Fibroblast of mammary gland (primary cell): Measurements from ENCODE around the gene SH2D4B.

Experiments
- DNase-seq: peaks from one replicate; pipeline ENCODE4 v3.0.0-alpha.2; 2010; ENCODE audit warnings: low read depth
- H3K4me3 ChIP-seq: 2 replicates; pipeline ENCODE4 v1.5.1; 2011; ENCODE audit warnings: low read depth, mild to moderate bottlenecking, low read length, moderate library complexity; ENCODE audit not compliant: control insufficient read depth
- TF ChIP-seq, protein P1 (sequence below): conservative IDR thresholded peaks from 2 replicates; pipeline ENCODE4 v1.5.1; 2011; ENCODE audit warnings: low read depth, low read length, inconsistent platforms; ENCODE audit not compliant: control insufficient read depth, insufficient read depth

Gene SH2D4B

DNA sequence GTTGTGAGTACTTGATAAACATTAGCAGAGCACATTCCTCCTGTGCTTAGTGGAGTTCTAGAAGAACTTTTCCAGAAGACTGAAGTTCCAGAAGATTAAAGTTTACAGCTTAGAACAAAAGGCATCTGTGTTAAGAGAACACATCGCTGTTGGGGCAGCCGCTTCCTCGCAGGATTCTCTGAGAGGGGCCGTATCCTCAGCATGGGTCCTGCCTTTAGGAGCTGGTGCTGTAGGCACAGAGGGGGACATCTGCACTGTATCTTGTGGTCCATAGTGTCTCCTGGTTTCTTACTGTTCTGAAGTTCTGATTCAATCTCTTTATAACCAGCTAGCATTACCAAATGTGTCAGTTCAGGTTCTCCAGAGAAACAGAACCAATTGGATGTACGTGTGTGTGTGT lies 16.3 kb downstream of the SH2D4B start:
- no peak overlapping the region for H3K4me3 ChIP-seq
- TF ChIP-seq, protein P1, sequence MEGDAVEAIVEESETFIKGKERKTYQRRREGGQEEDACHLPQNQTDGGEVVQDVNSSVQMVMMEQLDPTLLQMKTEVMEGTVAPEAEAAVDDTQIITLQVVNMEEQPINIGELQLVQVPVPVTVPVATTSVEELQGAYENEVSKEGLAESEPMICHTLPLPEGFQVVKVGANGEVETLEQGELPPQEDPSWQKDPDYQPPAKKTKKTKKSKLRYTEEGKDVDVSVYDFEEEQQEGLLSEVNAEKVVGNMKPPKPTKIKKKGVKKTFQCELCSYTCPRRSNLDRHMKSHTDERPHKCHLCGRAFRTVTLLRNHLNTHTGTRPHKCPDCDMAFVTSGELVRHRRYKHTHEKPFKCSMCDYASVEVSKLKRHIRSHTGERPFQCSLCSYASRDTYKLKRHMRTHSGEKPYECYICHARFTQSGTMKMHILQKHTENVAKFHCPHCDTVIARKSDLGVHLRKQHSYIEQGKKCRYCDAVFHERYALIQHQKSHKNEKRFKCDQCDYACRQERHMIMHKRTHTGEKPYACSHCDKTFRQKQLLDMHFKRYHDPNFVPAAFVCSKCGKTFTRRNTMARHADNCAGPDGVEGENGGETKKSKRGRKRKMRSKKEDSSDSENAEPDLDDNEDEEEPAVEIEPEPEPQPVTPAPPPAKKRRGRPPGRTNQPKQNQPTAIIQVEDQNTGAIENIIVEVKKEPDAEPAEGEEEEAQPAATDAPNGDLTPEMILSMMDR: no peak
- DNase-seq: no peak

DNA sequence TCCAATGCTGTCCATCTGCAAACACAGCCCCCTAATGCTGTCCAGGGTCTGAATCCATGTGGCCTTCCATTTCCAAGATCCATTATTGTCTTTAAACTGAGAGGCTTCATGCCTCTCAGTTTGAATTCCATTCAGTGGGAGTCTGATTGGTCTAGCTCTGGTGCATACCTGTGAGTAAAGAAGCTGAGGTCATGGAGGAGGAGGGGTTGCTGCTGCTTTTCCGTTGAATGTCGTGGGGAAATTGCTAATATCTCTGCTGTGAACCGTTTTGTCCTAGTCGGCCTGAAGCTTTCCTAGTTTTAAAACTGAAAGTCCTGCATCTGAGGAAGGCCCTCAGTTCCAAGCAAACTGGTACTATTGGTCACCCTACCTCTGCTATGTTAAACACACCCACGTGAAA lies 17.7 kb downstream of the SH2D4B start:
- H3K4me3 ChIP-seq: no peak overlapping the region
- DNase-seq: no peak
- TF ChIP-seq, protein P1: no peak

DNA sequence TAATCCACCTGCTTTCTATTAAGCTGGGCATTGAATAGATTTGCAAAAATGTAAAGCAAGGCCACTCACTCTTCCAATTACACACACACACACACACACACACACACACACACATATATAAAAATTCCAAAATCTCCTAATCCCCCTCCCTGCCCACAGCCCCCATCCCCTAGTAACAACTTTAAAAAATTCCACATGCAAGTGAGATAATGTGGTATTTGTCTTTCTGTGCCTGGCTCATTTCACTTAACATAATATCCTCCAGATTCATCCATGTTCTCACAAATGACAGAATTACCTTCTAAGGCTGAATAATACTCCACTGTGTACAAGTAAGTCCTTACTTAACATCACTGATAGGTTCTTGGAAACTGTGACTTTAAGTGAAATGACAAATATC lies 24.2 kb downstream of the SH2D4B start:
- no peak overlapping the region for H3K4me3 ChIP-seq
- TF ChIP-seq, protein P1: no peak
- no peak for DNase-seq

DNA sequence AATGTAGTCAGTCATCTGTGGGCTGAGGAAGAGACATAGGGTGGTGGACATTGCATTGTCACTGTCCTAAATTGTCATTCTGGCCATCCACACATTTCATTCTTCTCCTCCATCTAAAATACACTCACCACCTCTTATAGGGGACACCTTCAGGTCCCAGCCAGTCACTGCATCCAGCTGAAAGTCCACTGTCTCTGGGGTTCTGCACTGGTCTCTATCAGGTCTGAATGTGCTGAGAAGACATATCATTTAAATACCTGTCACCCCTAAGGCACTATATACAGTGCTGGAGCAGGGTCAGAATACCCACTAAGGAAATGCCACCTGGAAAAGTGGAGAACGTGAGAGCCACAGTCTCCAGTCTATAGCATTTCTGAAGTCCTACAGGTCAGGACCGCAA lies 29.6 kb downstream of the SH2D4B start:
- no peak overlapping the region for H3K4me3 ChIP-seq
- TF ChIP-seq, protein P1: no peak
- DNase-seq: no peak

DNA sequence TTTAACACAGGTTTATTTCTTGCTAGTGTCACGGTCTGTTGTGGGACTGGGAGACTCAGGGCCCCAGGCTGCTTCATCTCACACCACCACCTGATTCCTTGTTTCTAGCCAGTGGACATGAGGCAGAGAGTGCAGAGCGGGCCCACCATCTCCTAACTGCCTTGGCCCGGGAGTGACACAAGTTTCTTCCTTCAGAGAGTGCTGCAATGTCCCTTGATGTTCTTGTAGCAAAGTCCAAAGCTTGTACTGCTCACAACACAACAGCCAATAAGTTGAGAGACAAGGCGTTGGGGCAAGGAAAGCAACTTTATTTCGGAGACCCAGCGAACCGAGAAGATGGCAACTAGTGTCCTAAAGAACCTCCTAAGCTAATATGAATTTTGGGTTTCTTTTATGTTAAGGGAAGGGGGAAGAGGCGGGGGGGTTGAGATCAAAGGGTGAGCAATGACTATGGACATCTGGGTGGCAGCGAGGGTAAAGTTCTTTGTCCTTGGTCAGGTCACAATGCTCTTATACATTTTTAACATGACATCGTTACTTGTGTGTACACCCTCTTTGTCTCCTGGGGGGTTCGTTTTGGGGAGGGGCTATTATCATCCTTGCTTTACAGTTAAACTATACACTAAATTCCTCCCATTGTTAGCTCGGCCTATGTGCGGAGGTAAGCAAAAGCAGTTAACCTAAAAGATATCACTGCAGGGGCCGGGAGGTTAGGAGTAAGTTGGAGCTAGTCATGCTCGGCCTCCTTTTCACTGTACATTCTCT lies 31.6 kb downstream of the SH2D4B start:
- TF ChIP-seq, protein P1: no peak

DNA sequence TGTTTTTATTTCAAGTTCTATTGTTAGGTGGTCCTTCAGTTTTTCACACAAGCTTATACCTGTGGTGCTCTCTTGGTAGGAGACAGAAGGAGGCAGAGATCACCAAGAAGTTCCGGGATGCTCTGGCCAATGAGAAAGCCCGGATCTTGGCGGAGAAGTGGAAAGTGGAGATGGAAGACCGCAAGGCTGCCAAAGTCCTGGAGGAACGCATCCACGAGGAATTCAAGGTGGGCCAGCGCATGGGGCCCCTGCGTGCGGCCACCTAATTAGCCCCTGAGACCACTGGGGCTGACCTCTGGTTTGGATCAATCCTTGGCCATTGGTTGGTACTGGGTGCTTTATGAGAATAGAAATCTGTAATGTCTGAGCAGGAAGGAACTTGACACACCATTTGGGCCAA lies 33.6 kb downstream of the SH2D4B start:
- TF ChIP-seq, protein P1: no peak
- DNase-seq: no peak
- H3K4me3 ChIP-seq: no peak overlapping the region

More for the DNA sequence above, 31.6 kb downstream of the SH2D4B start:
- no peak for DNase-seq
- H3K4me3 ChIP-seq: no peak overlapping the region

DNA sequence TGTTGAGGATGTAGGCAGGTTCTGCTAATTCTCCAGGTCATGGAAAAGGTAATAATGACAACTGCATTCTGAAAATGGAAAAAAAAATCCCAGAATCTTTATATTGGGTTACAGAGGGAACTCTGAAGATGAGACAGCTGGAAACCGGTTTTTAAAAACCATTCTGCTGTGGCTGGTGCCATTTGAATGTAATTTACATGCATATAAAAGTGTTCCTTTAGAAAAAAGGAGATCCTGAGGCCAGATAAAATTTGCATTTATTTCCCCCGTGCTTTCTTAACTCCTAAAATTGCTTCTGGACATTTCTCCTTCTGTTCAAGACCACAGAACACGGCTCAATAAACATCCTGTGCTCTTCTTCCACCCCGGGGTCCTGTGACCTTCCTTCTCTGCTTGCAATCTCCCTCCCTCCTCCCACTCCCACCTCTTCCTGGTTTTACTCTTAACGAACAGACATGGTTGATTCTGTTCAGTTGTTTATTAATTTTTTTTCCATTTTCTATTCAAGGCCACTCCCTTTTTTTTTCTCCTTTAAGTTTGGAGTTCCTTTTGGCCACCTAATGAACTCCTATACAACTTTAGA lies 41.6 kb downstream of the SH2D4B start:
- TF ChIP-seq, protein P1: no peak
- no peak for DNase-seq
- H3K4me3 ChIP-seq: no peak overlapping the region
